GM23338 (cell line): Measurements from ENCODE around the gene UBASH3A. TPM values are rescaled to one million over a fixed set of nuclear protein-coding genes. Genes with fewer than 3 reads are reported as not detected.

Experiments used
- ATAC-seq: fragments of 200-7000 bp; cut with Tn5 transposase; 3 replicates; pipeline ENCODE4 v1.9.1; 2020
- DNase-seq: peaks from one replicate; pipeline ENCODE4 v3.0.0-alpha.2; 2015; ENCODE audit warnings: low spot score
- H2AFZ ChIP-seq: fragments of 200-600 bp; sonication (generic); 2 replicates; pipeline ENCODE4 v1.8.0; 2016; ENCODE audit warnings: antibody characterized with exemption, mild to moderate bottlenecking, moderate library complexity
- H3F3A ChIP-seq: fragments of 200-600 bp; sonication (generic); replicated peaks from 2 replicates; pipeline ENCODE4 v1.8.0; 2017; ENCODE audit warnings: antibody characterized with exemption, mixed run types, low read depth
- H3K27ac ChIP-seq: fragments of 200-600 bp; sonication (generic); 2 replicates; pipeline ENCODE4 v1.6.1; 2016; ENCODE audit warnings: low read depth
- H3K27me3 ChIP-seq: fragments of 200-600 bp; sonication (generic); 2 replicates; pipeline ENCODE4 v1.8.0; 2016; ENCODE audit warnings: mild to moderate bottlenecking, mixed run types, moderate library complexity; ENCODE audit not compliant: insufficient read depth
- H3K36me3 ChIP-seq: fragments of 200-600 bp; sonication (generic); 2 replicates; pipeline ENCODE4 v1.8.0; 2016; ENCODE audit warnings: mild to moderate bottlenecking; ENCODE audit not compliant: insufficient read depth
- H3K4me1 ChIP-seq: fragments of 200-600 bp; sonication (generic); 2 replicates; pipeline ENCODE4 v1.8.0; 2016; ENCODE audit warnings: mild to moderate bottlenecking, moderate library complexity; ENCODE audit not compliant: insufficient read depth
- H3K4me2 ChIP-seq: fragments of 200-600 bp; sonication (generic); 2 replicates; pipeline ENCODE4 v1.7.1; 2017; ENCODE audit warnings: mixed run types
- H3K4me3 ChIP-seq: fragments of 200-600 bp; sonication (generic); 2 replicates; pipeline ENCODE4 v1.6.1; 2016; ENCODE audit warnings: mixed run types
- H3K79me2 ChIP-seq: fragments of 200-600 bp; sonication (generic); replicated peaks from 2 replicates; pipeline ENCODE4 v1.8.0; 2017; ENCODE audit warnings: mild to moderate bottlenecking; ENCODE audit not compliant: insufficient read depth
- H3K9me2 ChIP-seq: fragments of 200-600 bp; sonication (generic); 2 replicates; pipeline ENCODE4 v1.8.0; 2017; ENCODE audit not compliant: insufficient read depth
- H4K20me1 ChIP-seq: fragments of 200-600 bp; sonication (generic); replicated peaks from 2 replicates; pipeline ENCODE4 v1.8.0; 2017; ENCODE audit warnings: mild to moderate bottlenecking; ENCODE audit not compliant: insufficient read depth
- H3K27ac Mint-ChIP-seq: 2 replicates; pipeline ENCODE4 v1.8.0; 2020; ENCODE audit warnings: inconsistent platforms, mild to moderate bottlenecking, moderate library complexity, mixed read lengths
- H3K27me3 Mint-ChIP-seq: 3 replicates; pipeline ENCODE4 v1.8.0; 2022; ENCODE audit warnings: low read depth, mild to moderate bottlenecking, moderate library complexity, mixed read lengths, inconsistent platforms; ENCODE audit not compliant: insufficient read depth, poor library complexity
- H3K36me3 Mint-ChIP-seq: 3 replicates; pipeline ENCODE4 v1.8.0; 2021; ENCODE audit warnings: low read depth, mild to moderate bottlenecking, inconsistent platforms, moderate library complexity, mixed read lengths
- H3K4me1 Mint-ChIP-seq: 3 replicates; pipeline ENCODE4 v1.8.0; 2020; ENCODE audit warnings: mild to moderate bottlenecking, inconsistent platforms, mixed read lengths
- H3K4me3 Mint-ChIP-seq: 3 replicates; pipeline ENCODE4 v1.8.0; 2021; ENCODE audit warnings: moderate library complexity, mild to moderate bottlenecking, inconsistent platforms, mixed read lengths
- H3K9me3 Mint-ChIP-seq: 3 replicates; pipeline ENCODE4 v1.8.0; 2020; ENCODE audit warnings: moderate library complexity, mild to moderate bottlenecking, inconsistent platforms, mixed read lengths
- CREB1 ChIP-seq: fragments of 250-450 bp; sonication (Bioruptor Pico); IDR thresholded peaks from 2 replicates; pipeline ENCODE4 v1.5.0; 2020; ENCODE audit warnings: low read depth, mild to moderate bottlenecking, moderate library complexity
- CTCF ChIP-seq, 2 experiments: fragments of 200-600 bp in 1 of 2; sonication (generic) in 1 of 2; conservative IDR thresholded peaks; 2 replicates each; pipeline versions ENCODE4 v1.5.1 to v1.6.1; 2016 to 2017; ENCODE audit warnings: antibody characterized with exemption in 2 of 2, low read depth in 2 of 2, mild to moderate bottlenecking in 2 of 2, moderate library complexity in 1 of 2
- ETS1 ChIP-seq: IDR thresholded peaks from 2 replicates; pipeline ENCODE4 v1.6.1; 2016; ENCODE audit warnings: antibody characterized with exemption
- EZH2 ChIP-seq: fragments of 200-600 bp; sonication (generic); IDR thresholded peaks from one replicate; pipeline ENCODE4 v1.8.0; 2017; ENCODE audit warnings: antibody characterized with exemption, mild to moderate bottlenecking, low read depth; ENCODE audit not compliant: unreplicated experiment
- EZH2phosphoT487 ChIP-seq: fragments of 200-600 bp; sonication (generic); IDR thresholded peaks from one replicate; pipeline ENCODE4 v1.8.1; 2018; ENCODE audit warnings: antibody characterized with exemption; ENCODE audit not compliant: unreplicated experiment
- JUNB ChIP-seq: IDR thresholded peaks from one replicate; pipeline ENCODE4 v1.6.1; 2016; ENCODE audit warnings: antibody characterized with exemption; ENCODE audit not compliant: unreplicated experiment
- NANOG ChIP-seq: IDR thresholded peaks from 2 replicates; pipeline ENCODE4 v1.6.1; 2016; ENCODE audit warnings: antibody characterized with exemption, borderline replicate concordance
- POLR2AphosphoS5 ChIP-seq: IDR thresholded peaks from 2 replicates; pipeline ENCODE4 v1.6.1; 2016; ENCODE audit warnings: antibody characterized with exemption, low read depth
- REST ChIP-seq: IDR thresholded peaks from one replicate; pipeline ENCODE4 v1.6.1; 2018; ENCODE audit warnings: antibody characterized with exemption; ENCODE audit not compliant: unreplicated experiment
- STAT1 ChIP-seq: IDR thresholded peaks from one replicate; pipeline ENCODE4 v1.6.1; 2016; ENCODE audit warnings: antibody characterized with exemption; ENCODE audit not compliant: unreplicated experiment
- ZNF114 ChIP-seq: fragments of 250-450 bp; sonication (Bioruptor Pico); IDR thresholded peaks from 2 replicates; pipeline ENCODE4 v1.5.0; 2020; ENCODE audit warnings: mild to moderate bottlenecking, moderate library complexity
- ZNF331 ChIP-seq: fragments of 250-450 bp; sonication (Bioruptor Pico); IDR thresholded peaks from 2 replicates; pipeline ENCODE4 v1.5.0; 2020; ENCODE audit warnings: low read depth, mild to moderate bottlenecking, moderate library complexity
- ZNF462 ChIP-seq: fragments of 250-450 bp; sonication (Bioruptor Pico); IDR thresholded peaks from 2 replicates; pipeline ENCODE4 v1.5.0; 2020; ENCODE audit warnings: mild to moderate bottlenecking, moderate library complexity
- polyA plus RNA-seq: library from polyadenylated mRNA; unstranded; fragments of >200 nt; fragmentation: Nextera tagmentation; extraction: Ambion mirVana; gene quantifications from 2 replicates; pipeline ENCODE4 v1.2.1, GENCODE V29; 2016
- total RNA-seq: library from RNA; depleted of rRNA; stranded (reverse); fragments of >200 nt; shearing (Covaris generic); gene quantifications from 2 replicates; pipeline ENCODE4 v1.2.3, GENCODE V29; 2014

The UBASH3A gene
- total and polyA plus RNA-seq, 2 experiments from 2014 or later = not detected

- no peaks in the 10 kb centered on the region for H3K79me2 ChIP-seq
- H4K20me1 ChIP-seq = no peaks in the 10 kb centered on the region
- H3F3A ChIP-seq = no peaks in the 10 kb centered on the region
- Mint-ChIP-seq H3K4me1 (no peaks in the 10 kb centered on the region), H3K27ac (no peak overlapping the region), H3K36me3 (no peaks in the 10 kb centered on the region), H3K27me3 (peaks cover 4% of the 10 kb centered on the region), H3K9me3 (peaks cover 9% of the 10 kb centered on the region), H3K4me3 (no peak overlapping the region)
- H3K27me3 ChIP-seq = no peaks in the 10 kb centered on the region
- H3K36me3 ChIP-seq = no peaks in the 10 kb centered on the region
- ATAC-seq (no peak), DNase-seq (no peak)
- H3K4me3 ChIP-seq = no peak overlapping the region
- no peak overlapping the region for H3K27ac ChIP-seq
- no peak overlapping the region for H2AFZ ChIP-seq
- H3K9me2 ChIP-seq = no peaks in the 10 kb centered on the region
- TF ChIP-seq STAT1 (no peak), NANOG (no peak), REST (no peak), EZH2phosphoT487 (no peak), JUNB (no peak), ZNF462 (no peak), EZH2 (no peak), ZNF331 (CRISPR knock-in tag) (no peak), CTCF (conservative IDR thresholded peaks at IDR 0.05; ENCODE audit: low read depth in 2 of 2) (no peak), ETS1 (no peak), ZNF114 (CRISPR knock-in tag) (no peak), POLR2AphosphoS5 (no peak), CREB1 (CRISPR knock-in tag) (no peak)
- H3K4me2 ChIP-seq = no peak overlapping the region
- H3K4me1 ChIP-seq = no peaks in the 10 kb centered on the region
Observed at GRCh38 chr21:42438316-42439205, 34.9 kb downstream of the UBASH3A start.
